Measurements from ENCODE around the gene TRAF5. TPM values are rescaled to one million over a fixed set of nuclear protein-coding genes. Genes with fewer than 3 reads are reported as not detected.
"Not testable (repeated sequence)": the region's sequence is repeated elsewhere in the genome, so short reads cannot be mapped to it uniquely, and the experiment has no call there.

TRAF5 gene
- total RNA-seq, 1 donor from 2014 or later: 14.4 TPM

- H3K27me3 Mint-ChIP-seq (ENCODE audit: low read depth, unreplicated experiment): peaks cover 2% of the 10 kb centered on the region
- H3K9ac ChIP-seq (ENCODE audit: low read length): no peak overlapping the region
- no peaks in the 10 kb centered on the region for H3K79me2 ChIP-seq (ENCODE audit: insufficient read depth, low read length)
- H3K9me3 ChIP-seq (ENCODE audit: insufficient read depth, low read depth, low read length): no peaks in the 10 kb centered on the region
- H3K4me1 ChIP-seq (ENCODE audit: insufficient read depth, low read length): no peaks in the 10 kb centered on the region
- H3K4me1 Mint-ChIP-seq (ENCODE audit: low read depth, unreplicated experiment): no peaks in the 10 kb centered on the region
- H3K27me3 ChIP-seq (ENCODE audit: insufficient read depth, low read length): no peaks in the 10 kb centered on the region
- H3K4me3 Mint-ChIP-seq (ENCODE audit: unreplicated experiment): no peak overlapping the region
- H3K27ac Mint-ChIP-seq (ENCODE audit: unreplicated experiment): no peak overlapping the region
- no peak overlapping the region for H3K4me2 ChIP-seq (ENCODE audit: low read length)
- H3K9me3 Mint-ChIP-seq (ENCODE audit: unreplicated experiment): no peaks in the 10 kb centered on the region
- no peak overlapping the region for H3K27ac ChIP-seq (ENCODE audit: low read depth, low read length)
- TF ChIP-seq EZH2 (IDR thresholded peaks at IDR 0.05; ENCODE audit: insufficient read depth, low read length) (no peak), CTCF (IDR thresholded peaks at IDR 0.05; ENCODE audit: insufficient read depth, low read depth, low read length) (no peak)
- DNase-seq (ENCODE audit: low read depth) (no peak), FAIRE-seq (no peak)
- H3K4me3 ChIP-seq (ENCODE audit: insufficient read depth, low read depth, low read length): no peak overlapping the region
- H3K36me3 Mint-ChIP-seq (ENCODE audit: low read depth, unreplicated experiment): peaks cover 2% of the 10 kb centered on the region
- no peak overlapping the region for H2AFZ ChIP-seq (ENCODE audit: low read depth, low read length)
- H4K20me1 ChIP-seq (ENCODE audit: insufficient read depth, low read length): no peaks in the 10 kb centered on the region
- H3K36me3 ChIP-seq (ENCODE audit: insufficient read depth, low read length): no peaks in the 10 kb centered on the region
Measured at GRCh38 chr1:211393203-211393602, 66.6 kb downstream of the TRAF5 start.

- not testable (repeated sequence) for H3K36me3 Mint-ChIP-seq (ENCODE audit: low read depth, unreplicated experiment); H3K27me3 Mint-ChIP-seq (ENCODE audit: low read depth, unreplicated experiment); H4K20me1 ChIP-seq (ENCODE audit: insufficient read depth, low read length); H3K4me3 Mint-ChIP-seq (ENCODE audit: unreplicated experiment); H3K9ac ChIP-seq (ENCODE audit: low read length); H3K4me1 ChIP-seq (ENCODE audit: insufficient read depth, low read length); H3K4me1 Mint-ChIP-seq (ENCODE audit: low read depth, unreplicated experiment); H3K4me2 ChIP-seq (ENCODE audit: low read length); FAIRE-seq; H3K9me3 ChIP-seq (ENCODE audit: insufficient read depth, low read depth, low read length); DNase-seq (ENCODE audit: low read depth); H3K27ac Mint-ChIP-seq (ENCODE audit: unreplicated experiment); H3K27me3 ChIP-seq (ENCODE audit: insufficient read depth, low read length); H3K36me3 ChIP-seq (ENCODE audit: insufficient read depth, low read length); H3K4me3 ChIP-seq (ENCODE audit: insufficient read depth, low read depth, low read length); H3K27ac ChIP-seq (ENCODE audit: low read depth, low read length); H2AFZ ChIP-seq (ENCODE audit: low read depth, low read length); H3K79me2 ChIP-seq (ENCODE audit: insufficient read depth, low read length)
- H3K9me3 Mint-ChIP-seq (ENCODE audit: unreplicated experiment): peaks cover 18% of the 10 kb centered on the region
Measured at GRCh38 chr1:211398266-211398930, 71.8 kb downstream of the TRAF5 start.

- not testable (repeated sequence) for H3K4me3 Mint-ChIP-seq (ENCODE audit: unreplicated experiment); H3K9me3 ChIP-seq (ENCODE audit: insufficient read depth, low read depth, low read length); H3K27ac ChIP-seq (ENCODE audit: low read depth, low read length); H3K27me3 Mint-ChIP-seq (ENCODE audit: low read depth, unreplicated experiment); H3K36me3 ChIP-seq (ENCODE audit: insufficient read depth, low read length); H3K9ac ChIP-seq (ENCODE audit: low read length); H3K4me1 ChIP-seq (ENCODE audit: insufficient read depth, low read length); H3K27ac Mint-ChIP-seq (ENCODE audit: unreplicated experiment); H4K20me1 ChIP-seq (ENCODE audit: insufficient read depth, low read length); H3K4me2 ChIP-seq (ENCODE audit: low read length); H2AFZ ChIP-seq (ENCODE audit: low read depth, low read length); H3K4me1 Mint-ChIP-seq (ENCODE audit: low read depth, unreplicated experiment); H3K27me3 ChIP-seq (ENCODE audit: insufficient read depth, low read length); DNase-seq (ENCODE audit: low read depth); H3K4me3 ChIP-seq (ENCODE audit: insufficient read depth, low read depth, low read length); H3K36me3 Mint-ChIP-seq (ENCODE audit: low read depth, unreplicated experiment); FAIRE-seq; H3K79me2 ChIP-seq (ENCODE audit: insufficient read depth, low read length)
- H3K9me3 Mint-ChIP-seq (ENCODE audit: unreplicated experiment): peaks cover 20% of the 10 kb centered on the region
Measured at GRCh38 chr1:211399851-211400393, 73.3 kb downstream of the TRAF5 start.

GRCh38 chr1:211401751-211402150, 75.1 kb downstream of the TRAF5 start:
- not testable (repeated sequence) for H3K79me2 ChIP-seq (ENCODE audit: insufficient read depth, low read length); H3K27ac ChIP-seq (ENCODE audit: low read depth, low read length); H2AFZ ChIP-seq (ENCODE audit: low read depth, low read length); H3K27me3 Mint-ChIP-seq (ENCODE audit: low read depth, unreplicated experiment); H3K4me1 Mint-ChIP-seq (ENCODE audit: low read depth, unreplicated experiment); DNase-seq (ENCODE audit: low read depth); H3K4me1 ChIP-seq (ENCODE audit: insufficient read depth, low read length); FAIRE-seq; H3K27ac Mint-ChIP-seq (ENCODE audit: unreplicated experiment); H3K4me3 ChIP-seq (ENCODE audit: insufficient read depth, low read depth, low read length); H3K4me2 ChIP-seq (ENCODE audit: low read length); H3K4me3 Mint-ChIP-seq (ENCODE audit: unreplicated experiment); H4K20me1 ChIP-seq (ENCODE audit: insufficient read depth, low read length); H3K36me3 ChIP-seq (ENCODE audit: insufficient read depth, low read length); H3K9me3 ChIP-seq (ENCODE audit: insufficient read depth, low read depth, low read length); H3K27me3 ChIP-seq (ENCODE audit: insufficient read depth, low read length); H3K9ac ChIP-seq (ENCODE audit: low read length)
- peaks cover 34% of the 10 kb centered on the region for H3K9me3 Mint-ChIP-seq (ENCODE audit: unreplicated experiment)
- H3K36me3 Mint-ChIP-seq (ENCODE audit: low read depth, unreplicated experiment): peaks cover 12% of the 10 kb centered on the region

- not testable (repeated sequence) for H3K4me3 Mint-ChIP-seq (ENCODE audit: unreplicated experiment); H3K27ac ChIP-seq (ENCODE audit: low read depth, low read length); H3K27me3 Mint-ChIP-seq (ENCODE audit: low read depth, unreplicated experiment); H3K4me1 ChIP-seq (ENCODE audit: insufficient read depth, low read length); FAIRE-seq; H3K79me2 ChIP-seq (ENCODE audit: insufficient read depth, low read length); H3K4me3 ChIP-seq (ENCODE audit: insufficient read depth, low read depth, low read length); H3K36me3 ChIP-seq (ENCODE audit: insufficient read depth, low read length); H3K4me2 ChIP-seq (ENCODE audit: low read length); H2AFZ ChIP-seq (ENCODE audit: low read depth, low read length); H4K20me1 ChIP-seq (ENCODE audit: insufficient read depth, low read length); H3K27me3 ChIP-seq (ENCODE audit: insufficient read depth, low read length); H3K9me3 ChIP-seq (ENCODE audit: insufficient read depth, low read depth, low read length); H3K9ac ChIP-seq (ENCODE audit: low read length); DNase-seq (ENCODE audit: low read depth); H3K4me1 Mint-ChIP-seq (ENCODE audit: low read depth, unreplicated experiment); H3K27ac Mint-ChIP-seq (ENCODE audit: unreplicated experiment)
- Mint-ChIP-seq H3K9me3 (ENCODE audit: unreplicated experiment) (peaks cover 46% of the 10 kb centered on the region), H3K36me3 (ENCODE audit: low read depth, unreplicated experiment) (peaks cover 15% of the 10 kb centered on the region)
Measured at GRCh38 chr1:211406086-211406485, 79.5 kb downstream of the TRAF5 start.

All from astrocyte (in vitro differentiated cells and primary cell).